Stimulated activated CD4-positive, alpha-beta T cell treated with anti-CD3 and anti-CD28 coated beads, Interleukin-4, amount 100 ng/mL, for 1 hour (primary cell): ENCODE data around the gene KCNH1.

Source experiments
- DNase-seq: peaks from one replicate; pipeline ENCODE4 v3.0.0-alpha.2; 2020

Gene KCNH1

GRCh38 chr1:210706246-210706645 lies 427.7 kb downstream of the KCNH1 start:
- no peak for DNase-seq

GRCh38 chr1:210705086-210705485 lies 428.9 kb downstream of the KCNH1 start:
- DNase-seq: no peak

DNA sequence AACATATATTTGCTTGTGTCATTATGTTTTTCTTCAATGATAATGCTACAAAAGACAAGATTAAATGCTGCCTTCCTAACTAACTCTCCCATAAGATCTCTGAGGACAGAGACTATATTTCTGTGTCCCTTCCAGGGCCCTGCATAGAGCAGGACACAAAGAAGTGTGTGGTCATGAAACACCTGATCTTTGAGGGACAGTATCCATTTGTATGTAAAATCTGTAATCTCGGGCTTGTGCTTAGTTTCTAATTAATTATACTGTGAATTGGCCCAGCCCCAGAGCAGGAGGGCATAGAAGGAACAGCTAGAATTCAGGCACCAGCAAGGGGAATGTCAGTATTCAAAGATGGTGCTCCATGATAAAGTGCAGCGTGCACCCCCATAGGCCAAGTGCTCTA lies 430.4 kb downstream of the KCNH1 start:
- DNase-seq: no peak

DNA sequence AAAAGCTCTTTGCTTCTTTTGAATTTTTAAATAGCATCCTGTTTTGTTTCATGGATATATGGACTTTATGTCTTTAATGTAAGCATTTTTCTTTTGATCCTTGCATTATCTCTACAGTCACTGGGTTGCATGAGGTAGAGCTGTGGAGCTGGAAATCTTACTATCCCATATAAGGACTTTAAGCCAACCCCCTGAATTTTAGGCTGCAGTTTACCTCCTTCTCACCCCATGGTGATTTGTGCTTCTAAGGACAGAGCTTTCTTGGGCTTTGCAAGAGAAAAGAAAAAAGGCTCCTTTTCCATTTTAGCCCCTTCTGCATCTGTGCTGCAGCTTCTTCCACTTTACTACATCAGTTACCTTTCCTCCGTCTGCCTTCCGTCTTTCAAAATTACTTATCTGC lies 431.4 kb downstream of the KCNH1 start:
- no peak for DNase-seq

- DNase-seq: no peak
Observed at GRCh38 chr1:210700511-210700910, 433.4 kb downstream of the KCNH1 start.

DNA sequence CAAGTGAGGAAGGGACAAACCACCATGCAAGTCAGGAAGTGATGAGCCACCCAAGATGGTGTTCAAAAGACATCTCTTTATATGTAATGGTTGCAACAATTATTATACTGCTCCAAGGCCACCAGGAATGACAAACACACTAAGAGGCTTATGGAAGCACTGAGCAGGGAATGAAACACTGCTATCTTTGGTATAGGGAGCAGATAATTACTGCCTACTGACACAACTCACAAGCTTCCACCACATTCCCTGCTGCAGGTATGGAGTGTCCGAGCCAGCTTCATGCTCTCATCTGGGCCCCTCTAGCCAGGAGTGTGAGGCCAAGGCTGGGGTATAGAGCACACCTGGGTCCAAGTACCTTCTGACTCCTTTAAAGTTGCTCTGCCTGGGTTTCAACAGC lies 433.9 kb downstream of the KCNH1 start:
- DNase-seq: no peak

GRCh38 chr1:210698661-210699060 lies 435.3 kb downstream of the KCNH1 start:
- DNase-seq: no peak

DNA sequence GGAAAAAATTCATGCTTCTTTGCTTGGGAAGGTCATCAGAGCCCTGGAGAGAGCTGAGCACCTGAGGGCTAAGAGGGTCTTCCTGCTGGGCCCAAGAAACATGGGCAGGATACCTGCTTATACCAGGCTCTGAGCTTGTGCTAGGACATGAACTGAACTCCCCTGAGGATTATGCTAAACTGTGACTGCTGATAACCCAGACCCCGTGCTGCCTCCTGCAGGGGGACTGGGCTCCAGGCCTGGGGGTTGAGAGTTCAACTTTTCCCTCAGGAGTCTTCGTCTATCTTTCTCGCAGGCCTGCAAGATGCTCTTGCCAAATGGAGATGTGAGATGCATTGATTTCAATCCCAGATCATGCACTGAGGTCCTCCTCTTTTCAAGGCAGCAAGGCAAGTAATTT lies 436.8 kb downstream of the KCNH1 start:
- no peak for DNase-seq

DNA sequence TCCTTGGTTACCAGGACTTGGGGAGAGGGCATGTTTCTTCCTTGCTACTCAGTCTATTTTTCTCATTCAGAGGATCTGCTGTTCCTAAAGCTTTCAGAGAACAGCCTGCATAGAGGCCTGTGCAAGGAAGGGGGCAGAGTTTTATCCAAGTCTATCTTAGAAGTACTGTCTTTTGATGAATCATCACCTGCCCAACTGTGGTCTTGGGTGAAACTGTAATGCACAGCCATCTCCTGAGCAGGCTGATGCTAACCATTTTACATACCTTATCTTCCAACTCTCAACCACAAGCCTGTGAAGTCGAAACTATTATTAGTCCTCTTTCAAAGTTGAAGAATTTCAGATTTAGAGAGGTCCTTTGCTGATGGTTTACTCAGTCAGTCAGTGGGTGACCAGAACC lies 437.2 kb downstream of the KCNH1 start:
- no peak for DNase-seq

- no peak for DNase-seq
Observed at GRCh38 chr1:210695026-210695425, 438.9 kb downstream of the KCNH1 start.

DNA sequence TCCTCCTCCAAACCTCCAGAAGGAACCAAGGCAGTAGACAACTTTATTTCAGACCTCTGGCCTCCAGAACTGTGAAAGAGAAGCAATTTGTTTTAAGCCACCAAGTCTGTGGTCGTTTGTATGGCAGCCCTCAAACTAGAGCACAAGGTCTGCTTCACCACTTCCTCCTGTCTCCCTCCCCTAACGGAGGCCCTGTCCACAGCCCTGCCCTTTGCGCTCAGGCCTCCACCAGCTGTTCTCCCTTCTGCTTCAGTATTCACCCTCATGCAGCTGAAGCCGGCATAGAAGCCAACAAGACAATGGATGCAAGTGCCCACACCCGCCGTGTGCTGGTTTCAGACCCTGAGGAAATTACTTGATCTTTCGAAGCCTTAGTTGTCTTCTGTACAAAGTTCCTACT lies 441.2 kb downstream of the KCNH1 start:
- no peak for DNase-seq

DNA sequence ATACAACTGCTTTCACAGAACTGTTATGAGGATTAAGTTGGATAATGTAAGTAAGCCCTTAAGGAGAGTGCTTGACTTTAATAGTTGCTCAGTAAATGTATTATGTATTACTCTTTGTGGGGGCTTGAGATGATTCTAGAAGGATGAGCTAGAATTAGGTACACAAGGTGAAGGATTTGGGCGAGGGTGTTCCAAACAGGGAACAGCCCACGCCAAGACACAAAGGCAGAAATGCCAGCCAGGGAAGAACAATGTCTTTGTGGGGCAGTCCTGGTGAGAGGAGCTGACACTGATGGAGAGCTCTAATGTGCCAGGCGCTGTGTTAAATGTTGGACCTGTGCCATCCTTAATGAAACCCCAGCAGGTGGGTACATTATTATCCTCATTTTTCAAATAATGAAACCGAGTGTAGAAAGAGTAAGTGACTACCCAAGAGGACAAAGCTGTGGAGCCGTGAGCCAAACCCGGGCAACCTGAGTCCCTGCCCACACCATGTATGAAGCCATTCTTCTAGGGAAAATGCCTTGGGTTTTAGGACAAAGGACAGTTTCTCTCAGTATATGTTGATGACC lies 442.8 kb downstream of the KCNH1 start:
- no peak for DNase-seq

- no peak for DNase-seq
Observed at GRCh38 chr1:210690236-210690635, 443.7 kb downstream of the KCNH1 start.

DNA sequence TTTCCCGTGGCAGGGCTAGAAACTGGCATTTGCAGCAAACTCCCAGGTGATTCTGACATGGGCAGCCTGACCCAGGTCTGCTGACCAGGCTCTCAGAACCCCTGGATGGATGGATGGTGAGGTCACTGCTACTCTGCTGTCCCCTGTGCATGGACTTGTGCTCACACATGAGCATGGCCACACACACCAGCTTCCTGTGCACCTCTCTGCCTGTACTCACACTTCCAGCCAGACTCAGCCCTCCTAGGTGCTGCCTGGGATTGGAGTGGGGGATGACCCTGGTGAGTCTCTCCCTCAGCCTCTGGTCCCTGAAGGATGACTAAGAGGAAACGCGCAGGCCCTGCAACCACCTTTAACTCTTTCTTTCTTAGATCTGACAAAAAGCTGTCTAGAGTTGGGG lies 444.1 kb downstream of the KCNH1 start:
- DNase-seq: no peak

GRCh38 chr1:210688512-210689234 lies 445.3 kb downstream of the KCNH1 start:
- DNase-seq: no peak

GRCh38 chr1:210687582-210688279 lies 446.2 kb downstream of the KCNH1 start:
- no peak for DNase-seq

DNA sequence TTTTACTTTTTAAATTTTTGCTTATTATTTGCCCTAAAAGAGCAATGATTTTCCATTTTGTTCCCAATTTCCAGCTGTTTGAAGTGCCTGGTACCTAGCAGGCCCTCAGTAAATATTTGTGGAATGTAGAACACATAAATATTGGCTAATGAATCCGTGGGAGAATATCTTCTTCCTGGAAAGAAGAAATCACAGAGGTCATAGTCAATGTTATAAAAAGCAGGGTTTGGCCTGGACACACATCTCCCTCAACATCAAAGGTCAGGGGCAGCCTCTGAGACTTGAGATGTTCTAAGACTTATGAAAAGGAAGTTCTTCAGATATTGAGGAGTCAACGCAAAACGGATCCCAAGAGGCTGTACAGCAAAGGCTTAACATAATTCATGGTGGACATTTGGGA lies 447.1 kb downstream of the KCNH1 start:
- DNase-seq: no peak

- no peak for DNase-seq
Observed at GRCh38 chr1:210685295-210685650, 448.7 kb downstream of the KCNH1 start.

GRCh38 chr1:210684466-210685294 lies 449.3 kb downstream of the KCNH1 start:
- DNase-seq: no peak

DNA sequence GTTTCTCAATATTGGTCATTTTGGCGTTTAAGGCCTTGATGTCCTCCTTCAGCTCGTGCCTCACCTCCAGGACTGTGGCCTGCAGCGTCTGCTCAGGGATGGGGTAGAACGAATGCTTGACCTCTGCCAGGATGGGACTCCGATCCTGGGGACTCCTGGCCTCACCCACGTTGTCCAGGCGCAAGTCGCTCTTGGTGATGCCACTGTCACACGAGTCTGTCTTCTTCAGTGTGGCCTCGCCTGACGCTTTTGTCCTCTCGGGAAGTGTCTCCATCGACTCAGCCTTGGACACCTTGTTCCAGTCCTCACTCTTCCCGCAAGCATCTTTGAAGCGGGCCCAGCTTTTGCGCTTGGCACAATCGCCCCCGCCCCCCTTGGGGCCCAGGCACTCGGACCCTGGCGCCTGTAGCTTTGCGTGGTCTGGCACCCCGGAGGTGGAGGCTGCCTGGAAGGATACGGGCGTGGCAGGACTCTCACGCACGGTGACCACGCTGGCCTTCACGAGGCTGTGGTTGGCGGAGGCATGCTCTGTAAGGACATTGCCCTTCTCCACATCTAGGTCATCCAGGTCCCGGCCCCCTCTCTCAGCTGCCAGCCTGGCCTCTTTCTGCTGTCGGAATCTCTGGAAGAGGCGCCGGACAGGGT lies 450.4 kb downstream of the KCNH1 start:
- DNase-seq: no peak

- DNase-seq: no peak
Observed at GRCh38 chr1:210681158-210681557, 452.8 kb downstream of the KCNH1 start.

DNA sequence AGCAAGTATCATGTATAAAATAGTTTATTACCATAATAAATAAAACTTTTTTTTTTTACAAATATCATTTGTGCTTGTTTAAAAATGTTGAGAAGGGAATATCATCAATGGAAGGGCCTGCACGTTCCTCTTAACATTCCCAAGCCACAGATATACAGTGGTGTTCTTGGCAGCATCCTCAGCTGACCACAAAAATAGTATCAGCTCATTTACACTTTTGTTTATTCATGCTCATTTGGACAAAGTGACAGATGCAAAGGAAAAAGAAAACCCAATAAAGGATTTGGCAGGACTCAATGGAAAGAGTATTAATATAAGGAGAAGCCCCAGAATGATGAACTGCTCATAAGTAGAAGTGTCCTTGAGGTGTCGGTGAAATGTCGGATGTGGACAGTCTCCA lies 455.6 kb downstream of the KCNH1 start:
- DNase-seq: no peak

DNA sequence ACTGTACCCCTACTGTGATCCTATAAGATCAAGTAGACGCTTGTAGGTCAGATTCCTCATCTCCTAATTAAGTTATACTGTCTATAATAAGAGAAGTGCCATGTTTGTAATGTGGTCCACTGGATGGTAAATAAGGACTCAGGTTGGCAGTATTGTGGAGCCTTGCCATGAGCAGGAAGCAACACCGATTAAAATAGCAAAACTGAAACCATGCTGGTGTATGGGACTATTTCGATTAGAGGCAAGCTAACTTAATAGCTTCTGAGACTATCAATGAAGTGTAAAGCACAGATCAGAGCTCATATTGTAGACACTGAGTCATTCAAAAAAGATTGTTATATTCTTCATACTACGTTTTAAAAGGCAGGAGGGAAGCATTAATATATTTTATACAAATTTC lies 456.4 kb downstream of the KCNH1 start:
- DNase-seq: no peak
